ENCODE results near the gene ABCA4.

Gene ABCA4

DNA sequence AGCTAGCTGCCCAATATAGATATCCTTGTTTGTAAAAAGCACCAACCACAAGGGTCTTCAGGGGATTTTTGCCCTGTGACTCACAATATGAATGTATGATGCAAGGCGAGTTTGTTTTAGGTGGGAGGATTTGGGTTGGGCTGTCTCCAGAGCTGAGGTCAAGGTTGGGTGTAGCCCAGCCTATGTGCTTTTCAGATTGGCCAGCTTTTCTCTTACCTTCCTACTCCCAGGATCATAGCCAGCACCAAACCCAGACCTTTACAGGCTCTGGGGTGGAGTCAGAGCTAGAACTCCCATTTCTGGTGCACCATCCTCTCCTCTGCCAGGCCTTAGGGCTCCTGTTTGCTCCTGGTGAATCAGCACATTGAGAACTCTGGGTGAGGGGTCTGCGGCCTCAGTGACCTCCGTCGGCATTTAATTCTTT lies 156.2 kb downstream of the ABCA4 start:
- no peak for TF ChIP-seq CTCF (conservative IDR thresholded peaks at IDR 0.05; ENCODE audit: low read depth)
- CTCF ChIA-PET, result no interaction called here
- peak; percentile 51 for DNase-seq (ENCODE audit: low spot score)
- peak overlapping the region; percentile 10; the same call in 1 of the 2 replicates for H3K27ac ChIP-seq
- POLR2A ChIA-PET (ENCODE audit: low non-redundant PET), result no interaction called here

DNA sequence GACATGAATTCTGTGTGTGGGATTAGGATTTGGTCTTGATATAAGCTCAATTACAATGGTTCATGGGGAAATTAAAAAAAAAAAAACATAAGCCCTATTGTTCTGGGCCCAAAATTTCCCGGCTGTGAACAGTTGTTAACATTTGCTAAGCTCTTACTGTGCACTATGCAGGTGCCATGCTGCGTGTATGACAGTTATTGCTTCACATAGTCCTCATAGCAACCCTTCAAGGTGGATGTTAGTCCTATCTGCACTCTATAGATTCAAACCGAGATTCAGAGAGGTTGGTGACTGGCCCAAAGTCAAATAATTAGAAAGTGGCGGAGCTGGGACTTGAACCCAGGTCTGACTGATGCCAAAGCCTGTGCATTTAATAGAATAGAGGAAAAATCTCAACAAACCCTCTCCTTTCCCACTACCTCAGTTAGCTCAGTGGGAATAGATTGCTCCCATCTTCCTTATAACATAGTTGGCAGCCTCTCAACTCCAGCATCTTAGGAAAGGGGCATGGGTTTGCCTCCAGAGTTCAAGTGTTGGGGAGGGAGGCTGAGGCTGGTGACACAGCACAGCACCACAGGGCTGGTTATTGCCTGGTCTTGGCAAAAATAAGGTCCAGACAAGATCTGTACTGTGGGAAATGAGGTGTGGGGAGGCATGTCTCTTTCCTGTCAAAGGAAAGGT lies 156.7 kb downstream of the ABCA4 start:
- ChIA-PET CTCF (interaction anchor here (0.6 kb wide), 2 partner anchors 14 to 499 kb away, joined by 4 to 6 read pairs; no protein-coding TSS in a partner anchor), POLR2A (ENCODE audit: low non-redundant PET) (no interaction called here)
- H3K27ac ChIP-seq, result peak overlapping the region; percentile 10; the same call in 1 of the 2 replicates
- no peak for DNase-seq (ENCODE audit: low spot score)
- no peak for TF ChIP-seq CTCF (conservative IDR thresholded peaks at IDR 0.05; ENCODE audit: low read depth)

- POLR2A ChIA-PET (ENCODE audit: low non-redundant PET), result no interaction called here
- CTCF ChIA-PET, result interaction anchor here (0.6 kb wide), 1 partner anchor 500 kb away, joined by 4 read pairs; no protein-coding TSS in a partner anchor
These were observed 157.4 kb downstream of the ABCA4 start for GRCh38 chr1:93963585-93963984.

DNA sequence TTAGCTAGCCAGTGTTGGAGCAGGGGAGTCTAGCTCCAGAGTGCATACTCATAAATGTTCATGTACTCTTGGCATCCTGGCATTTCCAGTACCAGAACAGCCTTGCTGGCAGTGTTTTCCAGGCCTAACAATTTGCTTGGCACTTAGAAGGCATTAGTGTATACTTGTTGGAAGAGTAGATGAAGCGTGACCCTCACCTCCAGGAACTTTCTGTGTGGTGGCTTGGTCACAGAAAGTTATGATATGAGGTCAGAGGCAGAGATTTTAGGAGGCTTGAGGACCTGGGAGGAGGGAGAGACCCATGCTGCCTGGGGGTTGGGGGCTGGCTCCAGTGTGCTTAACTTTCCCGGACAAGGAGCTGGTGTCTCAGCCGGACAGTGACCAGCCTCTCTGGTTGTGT lies 159.0 kb downstream of the ABCA4 start:
- ChIA-PET CTCF (no interaction called here), POLR2A (ENCODE audit: low non-redundant PET) (interaction anchor here (0.6 kb wide), 1 partner anchor 36 kb away, joined by 5 read pairs; no protein-coding TSS in a partner anchor)
- no peak for TF ChIP-seq CTCF (conservative IDR thresholded peaks at IDR 0.05; ENCODE audit: low read depth)
- no peak overlapping the region for H3K27ac ChIP-seq
- no peak for DNase-seq (ENCODE audit: low spot score)

More at GRCh38 chr1:93963585-93963984, 157.4 kb downstream of the ABCA4 start:
- no peak for DNase-seq (ENCODE audit: low spot score)
- H3K27ac ChIP-seq, result no peak overlapping the region
- no peak for TF ChIP-seq CTCF (conservative IDR thresholded peaks at IDR 0.05; ENCODE audit: low read depth)

DNA sequence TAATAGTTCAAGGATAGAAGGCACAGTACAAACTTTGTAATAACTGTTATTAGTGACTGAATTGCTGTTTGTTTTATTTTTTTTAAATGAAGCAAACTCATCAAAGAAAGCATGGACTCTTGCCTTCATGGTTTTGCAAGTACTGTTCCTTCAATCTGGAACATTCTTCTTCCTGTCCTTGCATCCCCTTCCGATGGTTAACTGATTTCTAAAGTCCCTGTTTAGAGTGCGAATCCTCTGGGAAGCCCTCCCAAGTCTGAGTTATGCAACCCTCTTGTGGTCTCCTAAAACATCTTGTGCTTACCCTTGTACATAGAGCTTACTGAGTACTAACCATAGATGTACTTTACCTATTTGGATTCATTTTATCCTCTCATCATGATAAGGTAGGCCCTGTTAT lies 159.5 kb downstream of the ABCA4 start:
- no peak for DNase-seq (ENCODE audit: low spot score)
- CTCF ChIA-PET, result interaction anchor here (0.6 kb wide), 1 partner anchor 55 kb away, joined by 3 read pairs; no protein-coding TSS in a partner anchor
- POLR2A ChIA-PET (ENCODE audit: low non-redundant PET), result interaction anchor here (0.6 kb wide), 1 partner anchor 36 kb away, joined by 5 read pairs; no protein-coding TSS in a partner anchor
- no peak overlapping the region for H3K27ac ChIP-seq
- TF ChIP-seq CTCF (conservative IDR thresholded peaks at IDR 0.05; ENCODE audit: low read depth), result no peak

DNA sequence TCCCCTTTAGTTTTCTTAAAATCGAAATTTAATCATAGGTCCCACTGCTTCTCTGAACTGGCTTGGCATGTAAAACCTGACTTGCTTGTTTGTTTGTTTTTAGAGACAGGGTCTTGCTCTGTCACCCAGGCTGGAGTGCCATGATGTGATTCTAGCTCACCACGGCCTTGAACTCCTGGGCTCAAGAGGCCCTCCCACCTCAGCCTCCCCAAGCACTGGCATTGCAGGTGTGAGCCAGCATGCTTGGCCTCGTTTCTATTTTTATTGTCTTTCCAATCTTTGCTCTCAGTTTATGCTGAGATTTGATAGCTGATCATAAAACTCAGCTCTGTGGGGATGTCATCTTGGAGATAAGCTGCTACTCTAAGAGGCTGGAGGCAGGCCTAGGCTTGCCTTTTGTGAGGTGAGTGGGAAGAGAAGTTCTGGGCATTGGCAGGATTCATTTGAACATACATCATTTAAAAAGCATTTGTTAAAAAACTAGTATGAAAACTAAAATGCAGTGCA lies 160.3 kb downstream of the ABCA4 start:
- peak; percentile 64 for DNase-seq (ENCODE audit: low spot score)
- no peak for TF ChIP-seq CTCF (conservative IDR thresholded peaks at IDR 0.05; ENCODE audit: low read depth)
- ChIA-PET POLR2A (ENCODE audit: low non-redundant PET) (no interaction called here), CTCF (no interaction called here)
- H3K27ac ChIP-seq, result peak overlapping the region; percentile 49

All from RWPE1 (cell line).